ENCODE measurements around the gene GIMAP7.
"Not testable (repeated sequence)": the region's sequence is repeated elsewhere in the genome, so short reads cannot be mapped to it uniquely, and the experiment has no call there.

GIMAP7 gene

GRCh38 chr7:150513758-150514157 lies 914 bp upstream of the GIMAP7 start:
- no peak for DNase-seq (ENCODE audit: low read depth)

GRCh38 chr7:150515248-150516147 lies 826 bp downstream of the GIMAP7 start:
- DNase-seq (ENCODE audit: low read depth), result no peak

- DNase-seq (ENCODE audit: low read depth), result no peak
Observed at GRCh38 chr7:150516956-150517745, 2.5 kb downstream of the GIMAP7 start.

- DNase-seq (ENCODE audit: low read depth), result no peak
Observed at GRCh38 chr7:150519310-150519709, 4.6 kb downstream of the GIMAP7 start.

- DNase-seq (ENCODE audit: low read depth), result no peak
Observed at GRCh38 chr7:150520145-150520544, 5.5 kb downstream of the GIMAP7 start.

GRCh38 chr7:150522931-150523330 lies 8.3 kb downstream of the GIMAP7 start:
- not testable (repeated sequence) for DNase-seq (ENCODE audit: low read depth)

- DNase-seq (ENCODE audit: low read depth), result no peak
Observed at GRCh38 chr7:150524018-150524417, 9.3 kb downstream of the GIMAP7 start.

- no peak for DNase-seq (ENCODE audit: low read depth)
Observed at GRCh38 chr7:150531704-150532103, 17.0 kb downstream of the GIMAP7 start.

- no peak for DNase-seq (ENCODE audit: low read depth)
Observed at GRCh38 chr7:150538259-150538658, 23.6 kb downstream of the GIMAP7 start.

GRCh38 chr7:150553163-150553562 lies 38.5 kb downstream of the GIMAP7 start:
- no peak for DNase-seq (ENCODE audit: low read depth)

GRCh38 chr7:150556521-150557138 lies 42.0 kb downstream of the GIMAP7 start:
- no peak for DNase-seq (ENCODE audit: low read depth)

GRCh38 chr7:150560486-150560885 lies 45.8 kb downstream of the GIMAP7 start:
- DNase-seq (ENCODE audit: low read depth), result no peak

GRCh38 chr7:150562919-150563318 lies 48.2 kb downstream of the GIMAP7 start:
- no peak for DNase-seq (ENCODE audit: low read depth)

- no peak for DNase-seq (ENCODE audit: low read depth)
Observed at GRCh38 chr7:150564006-150564405, 49.3 kb downstream of the GIMAP7 start.

- DNase-seq (ENCODE audit: low read depth), result no peak
Observed at GRCh38 chr7:150564566-150564965, 49.9 kb downstream of the GIMAP7 start.

- DNase-seq (ENCODE audit: low read depth), result no peak
Observed at GRCh38 chr7:150565239-150565638, 50.6 kb downstream of the GIMAP7 start.

- no peak for DNase-seq (ENCODE audit: low read depth)
Observed at GRCh38 chr7:150566123-150566522, 51.5 kb downstream of the GIMAP7 start.

GRCh38 chr7:150566572-150566971 lies 51.9 kb downstream of the GIMAP7 start:
- no peak for DNase-seq (ENCODE audit: low read depth)

- no peak for DNase-seq (ENCODE audit: low read depth)
Observed at GRCh38 chr7:150567169-150567568, 52.5 kb downstream of the GIMAP7 start, which contains the start of gene GIMAP4. Gene GIMAP4 (plus strand): TSS chr7:150567390. CDS start chr7:150569902, 2,512 bp downstream.

- DNase-seq (ENCODE audit: low read depth), result no peak
Observed at GRCh38 chr7:150567871-150568301, 53.2 kb downstream of the GIMAP7 start.

- DNase-seq (ENCODE audit: low read depth), result no peak
Observed at GRCh38 chr7:150568714-150569113, 54.0 kb downstream of the GIMAP7 start.

GRCh38 chr7:150569245-150569955 lies 54.7 kb downstream of the GIMAP7 start:
- DNase-seq (ENCODE audit: low read depth), result no peak

All from activated gamma-delta T cell treated with anti-CD3 and anti-CD28 coated beads, Interleukin-2, amount 50 U/mL, for 16 hours (primary cell).